Panc1 (cell line): ENCODE measurements around the gene GRID2. TPM values are rescaled to one million over a fixed set of nuclear protein-coding genes. Genes with fewer than 3 reads are reported as not detected.

Experiments used
- ATAC-seq: fragments of 200-7000 bp; cut with Tn5 transposase; 2 replicates; pipeline ENCODE4 v1.9.1; 2020; ENCODE audit warnings: mild to moderate bottlenecking, moderate library complexity
- BruUV-seq: library from RNA; stranded (reverse); fragments of 400-500 nt; replicated peaks from 2 replicates; lab custom pipeline; 2021; lab: Mats Ljungman, UMichigan
- CTCF ChIA-PET: fragments of 300-600 bp; sonication (Branson Sonifier 250); formaldehyde crosslinking; loops from one replicate; lab custom pipeline; 2022; ENCODE audit warnings: antibody characterized with exemption; lab: Charles Lee
- POLR2A ChIA-PET: fragments of 300-600 bp; sonication (Branson Sonifier 250); formaldehyde crosslinking; loops from one replicate; lab custom pipeline; 2022; ENCODE audit warnings: antibody characterized with exemption; lab: Charles Lee
- DNase-seq: peaks from one replicate; pipeline ENCODE4 v3.0.0-alpha.2; 2010; ENCODE audit warnings: low read depth, low spot score
- H3K27ac ChIP-seq: 2 replicates; pipeline ENCODE4 v1.5.1; 2011; ENCODE audit warnings: mild to moderate bottlenecking, low read length, inconsistent platforms
- H3K27me3 ChIP-seq: fragments of 200-500 bp; sonication (Bioruptor generic); 2 replicates; pipeline ENCODE4 v1.6.0; 2014; ENCODE audit warnings: low read length, inconsistent platforms; ENCODE audit not compliant: control insufficient read depth, insufficient read depth
- H3K36me3 ChIP-seq: fragments of 200-500 bp; sonication (Bioruptor generic); 2 replicates; pipeline ENCODE4 v1.5.1; 2014; ENCODE audit warnings: inconsistent platforms, mild to moderate bottlenecking, low read length, moderate library complexity; ENCODE audit not compliant: control insufficient read depth, insufficient read depth
- H3K4me1 ChIP-seq: 2 replicates; pipeline ENCODE4 v1.5.1; 2011; ENCODE audit warnings: inconsistent platforms, mild to moderate bottlenecking, low read length, moderate library complexity; ENCODE audit not compliant: control insufficient read depth, insufficient read depth
- H3K4me3 ChIP-seq, 2 experiments: 2 replicates each; pipeline ENCODE4 v1.5.1; 2011 to 2012; ENCODE audit warnings: low read depth in 2 of 2, low read length in 2 of 2, mild to moderate bottlenecking in 2 of 2, inconsistent platforms in 1 of 2, moderate library complexity in 1 of 2
- H3K9me3 ChIP-seq: fragments of 200-500 bp; sonication (Bioruptor generic); 2 replicates; pipeline ENCODE4 v1.5.1; 2014; ENCODE audit warnings: low read depth, mild to moderate bottlenecking, inconsistent platforms, low read length, moderate library complexity; ENCODE audit not compliant: control insufficient read depth, insufficient read depth
- POLR2AphosphoS5 ChIP-seq: IDR thresholded peaks from 2 replicates; pipeline ENCODE4 v1.6.1; 2012; ENCODE audit warnings: mild to moderate bottlenecking, low read depth, low read length, moderate library complexity
- SIN3A ChIP-seq: IDR thresholded peaks from 2 replicates; pipeline ENCODE4 v1.6.1; 2012; ENCODE audit warnings: low read depth, mild to moderate bottlenecking, low read length, moderate library complexity, borderline replicate concordance; ENCODE audit not compliant: insufficient read depth
- TCF7L2 ChIP-seq: IDR thresholded peaks from 2 replicates; pipeline ENCODE4 v1.6.1; 2011; ENCODE audit warnings: mild to moderate bottlenecking, low read depth, low read length, inconsistent platforms
- in situ Hi-C: cut with HindIII; loops from 2 replicates; pipeline ENCODE4 v1.10.0; 2016; ENCODE audit warnings: low sequenced_read_pairs, low pct_unique_long_range_greater_than_20kb
- intact Hi-C: fragments of 100-400 bp; cut with micrococcal nuclease; formaldehyde crosslinking; loops from one replicate; pipeline ENCODE4 v1.10.0; 2022; ENCODE audit not compliant: unreplicated experiment
- total RNA-seq: library from RNA; stranded (reverse); gene quantifications from one replicate; pipeline ENCODE4 v1.2.1, GENCODE V29; 2021; ENCODE audit not compliant: unreplicated experiment
- TF ChIP-seq, protein P1 (sequence below): fragments of 450-650 bp; IDR thresholded peaks from 2 replicates; pipeline ENCODE4 v1.5.1; 2017; ENCODE audit warnings: mild to moderate bottlenecking
- TF ChIP-seq, protein P2 (sequence below), 2 experiments: IDR thresholded peaks; 2 replicates each; pipeline ENCODE4 v1.6.1; 2011 to 2012; ENCODE audit warnings: low read depth in 2 of 2, control low read depth in 1 of 2, low read length in 1 of 2, mild to moderate bottlenecking in 1 of 2, moderate library complexity in 1 of 2; ENCODE audit not compliant: insufficient read depth in 1 of 2

GRID2 gene
- total RNA-seq, 1 experiment from 2014 or later = 0.08 TPM

DNA sequence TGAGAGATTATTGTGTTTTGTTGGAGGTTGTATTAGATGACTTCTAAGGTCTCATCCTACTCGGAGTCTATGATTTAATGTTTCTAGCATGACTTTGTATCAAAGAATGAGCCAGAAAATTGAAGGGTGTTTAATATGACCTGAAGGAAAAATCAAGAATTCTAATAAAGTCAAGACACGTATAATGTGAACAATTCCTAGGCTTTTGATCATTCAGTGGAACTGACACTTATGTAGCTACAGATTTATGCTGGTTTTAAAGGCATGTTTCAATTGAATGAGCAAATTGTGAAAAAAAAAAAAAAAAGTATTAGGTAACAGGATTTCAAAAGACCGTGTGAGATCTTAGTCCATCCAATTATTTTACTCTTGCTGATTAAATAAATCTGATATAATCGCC, 64.9 kb downstream of the GRID2 start:
- intact Hi-C loops (no loop called here), in situ Hi-C loops (no loop called here)
- H3K27me3 ChIP-seq = no peaks in the 10 kb centered on the region
- H3K27ac ChIP-seq = no peak overlapping the region
- no peak for DNase-seq
- H3K36me3 ChIP-seq = no peaks in the 10 kb centered on the region
- H3K9me3 ChIP-seq = no peaks in the 10 kb centered on the region
- H3K4me1 ChIP-seq = no peaks in the 10 kb centered on the region
- no TSS peak for BruUV-seq
- no peak for TF ChIP-seq TCF7L2
- TF ChIP-seq POLR2AphosphoS5 = no peak
- TF ChIP-seq, protein P1, sequence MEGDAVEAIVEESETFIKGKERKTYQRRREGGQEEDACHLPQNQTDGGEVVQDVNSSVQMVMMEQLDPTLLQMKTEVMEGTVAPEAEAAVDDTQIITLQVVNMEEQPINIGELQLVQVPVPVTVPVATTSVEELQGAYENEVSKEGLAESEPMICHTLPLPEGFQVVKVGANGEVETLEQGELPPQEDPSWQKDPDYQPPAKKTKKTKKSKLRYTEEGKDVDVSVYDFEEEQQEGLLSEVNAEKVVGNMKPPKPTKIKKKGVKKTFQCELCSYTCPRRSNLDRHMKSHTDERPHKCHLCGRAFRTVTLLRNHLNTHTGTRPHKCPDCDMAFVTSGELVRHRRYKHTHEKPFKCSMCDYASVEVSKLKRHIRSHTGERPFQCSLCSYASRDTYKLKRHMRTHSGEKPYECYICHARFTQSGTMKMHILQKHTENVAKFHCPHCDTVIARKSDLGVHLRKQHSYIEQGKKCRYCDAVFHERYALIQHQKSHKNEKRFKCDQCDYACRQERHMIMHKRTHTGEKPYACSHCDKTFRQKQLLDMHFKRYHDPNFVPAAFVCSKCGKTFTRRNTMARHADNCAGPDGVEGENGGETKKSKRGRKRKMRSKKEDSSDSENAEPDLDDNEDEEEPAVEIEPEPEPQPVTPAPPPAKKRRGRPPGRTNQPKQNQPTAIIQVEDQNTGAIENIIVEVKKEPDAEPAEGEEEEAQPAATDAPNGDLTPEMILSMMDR = no peak
- TF ChIP-seq SIN3A = no peak
- TF ChIP-seq, protein P2, sequence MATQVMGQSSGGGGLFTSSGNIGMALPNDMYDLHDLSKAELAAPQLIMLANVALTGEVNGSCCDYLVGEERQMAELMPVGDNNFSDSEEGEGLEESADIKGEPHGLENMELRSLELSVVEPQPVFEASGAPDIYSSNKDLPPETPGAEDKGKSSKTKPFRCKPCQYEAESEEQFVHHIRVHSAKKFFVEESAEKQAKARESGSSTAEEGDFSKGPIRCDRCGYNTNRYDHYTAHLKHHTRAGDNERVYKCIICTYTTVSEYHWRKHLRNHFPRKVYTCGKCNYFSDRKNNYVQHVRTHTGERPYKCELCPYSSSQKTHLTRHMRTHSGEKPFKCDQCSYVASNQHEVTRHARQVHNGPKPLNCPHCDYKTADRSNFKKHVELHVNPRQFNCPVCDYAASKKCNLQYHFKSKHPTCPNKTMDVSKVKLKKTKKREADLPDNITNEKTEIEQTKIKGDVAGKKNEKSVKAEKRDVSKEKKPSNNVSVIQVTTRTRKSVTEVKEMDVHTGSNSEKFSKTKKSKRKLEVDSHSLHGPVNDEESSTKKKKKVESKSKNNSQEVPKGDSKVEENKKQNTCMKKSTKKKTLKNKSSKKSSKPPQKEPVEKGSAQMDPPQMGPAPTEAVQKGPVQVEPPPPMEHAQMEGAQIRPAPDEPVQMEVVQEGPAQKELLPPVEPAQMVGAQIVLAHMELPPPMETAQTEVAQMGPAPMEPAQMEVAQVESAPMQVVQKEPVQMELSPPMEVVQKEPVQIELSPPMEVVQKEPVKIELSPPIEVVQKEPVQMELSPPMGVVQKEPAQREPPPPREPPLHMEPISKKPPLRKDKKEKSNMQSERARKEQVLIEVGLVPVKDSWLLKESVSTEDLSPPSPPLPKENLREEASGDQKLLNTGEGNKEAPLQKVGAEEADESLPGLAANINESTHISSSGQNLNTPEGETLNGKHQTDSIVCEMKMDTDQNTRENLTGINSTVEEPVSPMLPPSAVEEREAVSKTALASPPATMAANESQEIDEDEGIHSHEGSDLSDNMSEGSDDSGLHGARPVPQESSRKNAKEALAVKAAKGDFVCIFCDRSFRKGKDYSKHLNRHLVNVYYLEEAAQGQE (IDR thresholded peaks at IDR 0.05; ENCODE audit: insufficient read depth in 1 of 2, low read depth in 2 of 2, low read length in 1 of 2) = no peak
- H3K4me3 ChIP-seq = no peak overlapping the region
- ChIA-PET CTCF (no interaction called here), POLR2A (no interaction called here)
- no peak for ATAC-seq

DNA sequence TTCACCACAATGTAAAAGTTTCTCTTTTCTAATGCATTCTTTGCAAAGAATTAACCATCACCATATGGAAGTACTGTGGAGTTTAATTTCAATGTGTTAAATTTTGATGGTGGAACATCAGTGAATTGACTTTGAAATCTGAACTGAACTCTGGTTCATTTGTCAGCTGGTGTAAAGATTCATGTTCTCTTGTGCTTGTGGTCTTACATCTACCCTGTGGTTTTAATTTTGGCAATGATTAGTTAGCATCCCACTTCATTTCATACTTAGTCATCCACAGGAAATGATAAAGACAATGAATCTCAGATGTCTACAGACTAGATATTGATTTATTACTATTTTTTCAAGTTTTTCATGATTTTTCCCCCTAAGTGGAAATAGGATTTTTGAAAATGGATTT, 77.8 kb downstream of the GRID2 start:
- Histone ChIP-seq H3K9me3 (no peaks in the 10 kb centered on the region), H3K36me3 (no peaks in the 10 kb centered on the region), H3K27ac (no peak overlapping the region), H3K4me3 (no peak overlapping the region), H3K27me3 (no peaks in the 10 kb centered on the region), H3K4me1 (no peaks in the 10 kb centered on the region)
- ATAC-seq (no peak), DNase-seq (no peak)
- intact Hi-C loops = no loop called here
- CTCF ChIA-PET = no interaction called here
- in situ Hi-C loops = no loop called here
- TF ChIP-seq TCF7L2 (no peak), POLR2AphosphoS5 (no peak), SIN3A (no peak)
- TF ChIP-seq, protein P2 (IDR thresholded peaks at IDR 0.05; ENCODE audit: insufficient read depth in 1 of 2, low read depth in 2 of 2, low read length in 1 of 2) = no peak
- TF ChIP-seq, protein P1 = no peak
- no TSS peak for BruUV-seq
- POLR2A ChIA-PET = interaction anchor here (0.5 kb wide), 1 partner anchor 15 kb away, joined by 9 read pairs; no protein-coding TSS in a partner anchor
